NCI-H524 treated with DMSO at 0.1 percent for 48 hours (cell line): Measurements from ENCODE around the gene GON4L.
"Not testable (repeated sequence)": the region's sequence is repeated elsewhere in the genome, so short reads cannot be mapped to it uniquely, and the experiment has no call there.

Experiments
- DNase-seq: peaks from one replicate; lab custom pipeline; 2025; lab: John Stamatoyannopoulos, UW

GON4L gene

DNA sequence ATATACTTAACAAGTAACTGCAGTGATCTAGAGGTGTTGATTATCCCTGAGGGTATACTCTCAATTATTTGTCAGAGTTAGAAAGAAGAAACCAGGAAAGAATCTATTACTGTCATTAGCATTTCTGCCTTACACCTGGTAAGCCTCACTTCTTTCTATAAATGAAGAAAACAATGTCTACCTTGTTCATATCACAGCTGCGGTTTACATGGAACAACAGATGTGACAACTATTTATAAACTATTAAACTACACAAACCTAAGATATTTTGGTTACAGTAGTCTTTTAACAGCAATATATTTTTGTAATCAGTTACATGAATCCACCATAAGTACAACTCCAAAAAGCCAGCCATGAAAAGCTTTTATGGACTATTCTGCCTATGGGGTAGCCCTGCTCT, 40.7 kb downstream of the GON4L start:
- no peak for DNase-seq

DNA sequence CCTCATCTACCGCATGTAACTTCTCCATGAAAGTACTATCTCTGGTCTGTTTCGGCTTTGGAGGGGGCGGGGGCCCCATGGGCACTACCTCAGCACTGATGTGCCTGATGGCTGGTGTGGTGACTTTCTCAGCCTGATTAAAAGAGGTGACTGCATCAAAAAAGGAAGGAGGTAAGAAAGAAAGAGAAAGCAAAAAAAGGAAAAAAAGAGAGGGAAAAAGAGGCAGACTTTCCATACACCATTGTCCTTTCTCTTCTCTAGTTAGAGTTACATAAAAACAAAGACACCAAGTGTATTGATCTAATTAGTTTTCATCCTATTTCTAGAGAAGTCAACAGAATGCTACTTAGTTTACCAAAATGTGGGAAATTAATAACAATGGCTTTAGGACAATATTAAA, 43.3 kb downstream of the GON4L start:
- DNase-seq: no peak

DNA sequence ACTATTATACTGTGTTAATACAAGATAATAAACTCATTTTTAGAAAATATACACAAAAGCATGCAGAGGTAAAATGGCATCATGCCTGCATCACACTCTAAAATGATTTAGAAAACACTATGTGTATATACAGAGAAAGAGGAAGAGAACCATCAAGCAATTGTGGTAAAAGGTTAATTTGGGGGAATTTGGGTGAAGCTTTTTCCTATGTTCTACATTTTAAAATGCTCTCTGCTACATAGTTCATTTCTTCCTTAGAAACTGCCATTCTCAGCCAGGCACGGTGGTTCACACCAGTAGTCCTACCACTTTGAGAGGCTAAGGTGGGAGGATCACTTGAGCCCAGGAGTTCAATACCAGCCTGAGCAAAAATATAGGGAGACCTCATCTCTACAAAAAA, 44.1 kb downstream of the GON4L start:
- no peak for DNase-seq

DNA sequence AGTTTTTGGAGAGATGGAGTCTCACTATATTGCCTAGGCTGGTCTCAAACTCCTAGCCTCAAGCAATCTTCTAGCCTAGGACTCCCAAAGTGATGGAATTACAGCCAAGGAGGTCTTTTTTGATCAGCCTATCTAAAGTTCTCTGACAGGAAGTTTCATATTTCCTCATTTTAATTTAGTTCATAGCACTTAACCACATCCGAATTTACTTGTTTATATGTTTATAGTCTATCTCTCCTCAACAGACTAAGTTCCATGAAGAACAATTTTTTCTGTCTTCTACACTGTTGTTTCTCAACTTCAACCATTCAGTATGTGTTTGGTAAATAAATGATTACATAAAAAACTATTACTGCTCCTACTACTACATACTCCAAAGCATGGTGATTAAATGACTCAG, 47.9 kb downstream of the GON4L start:
- DNase-seq: no peak

DNA sequence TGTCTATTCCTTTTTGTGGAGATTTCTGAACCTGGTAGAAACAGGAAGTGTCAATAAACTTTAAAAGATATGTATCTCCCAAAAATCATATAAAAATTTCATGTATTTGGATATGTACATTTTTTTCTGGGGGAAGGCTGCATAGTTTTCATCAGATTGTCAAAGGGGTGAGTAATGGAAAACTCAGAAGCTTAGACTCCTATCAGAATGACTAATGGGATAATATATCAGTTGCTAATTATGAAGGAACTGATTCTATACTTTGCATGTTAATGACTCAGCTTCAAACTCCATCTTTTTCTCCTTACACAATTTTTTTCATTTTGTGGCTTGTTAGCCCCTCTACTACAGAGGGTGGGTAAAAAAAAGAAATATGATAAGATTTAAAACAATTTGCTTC, 55.9 kb downstream of the GON4L start:
- DNase-seq: no peak

DNA sequence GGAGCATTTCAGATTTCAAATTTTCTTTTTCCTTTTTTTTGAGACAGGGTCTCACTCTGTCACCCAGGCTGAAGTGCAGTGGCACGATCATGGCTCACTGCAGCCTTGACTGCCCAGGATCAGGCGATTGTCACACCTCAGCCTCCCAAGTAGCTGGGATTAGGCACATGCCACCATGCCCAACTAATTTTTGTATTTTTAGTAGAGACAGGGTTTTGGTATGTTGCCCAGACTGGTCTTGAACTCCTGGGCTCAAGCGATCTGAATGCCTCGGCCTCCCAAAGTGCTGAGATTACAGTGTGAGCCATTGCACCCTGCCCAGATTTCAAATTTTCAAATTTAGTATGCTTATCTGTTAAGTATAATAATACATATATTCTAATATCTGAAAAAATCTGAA, 61.4 kb downstream of the GON4L start:
- DNase-seq: not testable (repeated sequence)

DNA sequence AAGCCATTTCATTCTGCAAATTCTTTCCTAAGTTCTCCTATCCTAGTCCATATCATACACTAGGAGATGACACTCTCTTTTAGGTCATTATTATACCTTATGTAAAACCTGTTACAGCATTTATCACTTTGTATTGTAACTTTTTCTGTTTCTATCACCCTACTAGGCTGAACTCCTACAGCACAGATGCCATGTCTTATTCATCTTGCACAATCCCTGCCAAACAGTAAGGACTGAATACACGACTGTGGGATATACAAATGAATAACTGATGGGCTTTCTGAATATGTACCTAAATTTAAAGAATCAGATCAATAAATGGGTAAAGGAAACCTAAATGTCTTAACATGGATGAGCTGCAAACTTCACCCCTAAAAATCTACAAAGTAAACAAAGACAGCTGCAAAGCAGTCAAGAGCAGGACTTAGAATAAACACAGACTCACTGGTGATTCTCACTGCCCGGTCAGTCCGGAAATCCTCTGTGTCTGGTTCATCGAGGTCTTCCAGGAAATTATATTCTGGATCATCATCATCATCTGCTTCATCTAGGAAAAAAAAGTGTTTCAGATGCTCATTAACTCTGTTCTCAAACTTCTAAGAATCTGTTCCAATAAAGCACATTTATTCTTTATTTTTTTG, 62.3 kb downstream of the GON4L start:
- DNase-seq: no peak

DNA sequence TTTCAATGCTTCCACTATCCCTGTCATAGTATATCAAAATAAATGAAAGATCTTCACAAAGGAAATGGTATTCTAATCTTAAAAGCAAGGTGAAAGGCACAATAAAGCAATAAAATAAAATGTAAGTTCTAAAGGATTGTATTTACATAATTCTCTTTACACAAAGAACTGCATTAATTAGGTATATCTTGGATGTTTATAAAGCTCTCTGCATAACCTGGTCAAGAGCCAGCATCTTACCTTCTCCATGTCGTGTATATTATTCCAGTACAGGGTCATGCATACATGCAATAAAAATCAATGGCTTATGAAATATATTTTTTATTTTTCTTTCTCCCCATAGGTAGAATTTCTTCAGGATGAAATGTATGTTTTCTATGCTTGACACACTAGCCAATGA, 63.8 kb downstream of the GON4L start:
- no peak for DNase-seq

DNA sequence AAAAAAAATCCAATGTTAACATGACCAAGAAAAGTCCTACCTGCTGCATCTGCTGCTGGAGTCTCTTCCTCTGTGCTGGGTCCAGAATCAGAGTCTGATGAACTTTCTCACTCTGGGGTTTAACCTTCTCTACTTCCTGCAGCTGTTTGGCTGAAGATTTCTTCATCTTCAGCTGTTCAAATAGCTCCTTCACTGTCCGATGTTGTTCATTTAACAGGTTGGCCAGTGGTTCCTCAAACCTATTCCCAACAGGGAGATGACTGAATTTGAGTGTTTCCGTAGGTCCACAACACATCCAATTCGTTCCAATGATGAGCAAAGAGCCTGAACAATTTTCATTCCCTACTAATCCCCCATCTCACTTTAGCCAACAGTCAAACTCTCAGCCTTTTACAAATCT, 79.4 kb downstream of the GON4L start:
- no peak for DNase-seq

DNA sequence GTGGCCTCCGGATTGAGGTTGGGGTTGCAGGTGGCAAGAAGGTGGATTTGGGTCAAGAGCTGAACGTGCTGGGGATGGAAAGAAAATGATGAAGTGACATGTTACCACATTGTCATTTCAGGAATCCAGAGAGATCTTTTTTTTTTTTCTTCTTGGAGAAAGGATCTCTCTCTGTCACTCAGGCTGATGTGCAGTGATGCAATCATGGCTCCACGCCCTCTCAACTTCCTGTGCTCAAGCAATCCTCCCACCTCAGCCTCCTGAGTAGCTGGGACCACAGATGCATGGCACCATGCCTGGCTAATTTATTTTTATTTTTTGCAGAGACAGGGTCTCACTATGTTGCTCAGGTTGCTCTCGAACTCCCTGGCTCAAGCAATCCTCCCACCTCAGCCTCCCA, 80.6 kb downstream of the GON4L start:
- no peak for DNase-seq

DNA sequence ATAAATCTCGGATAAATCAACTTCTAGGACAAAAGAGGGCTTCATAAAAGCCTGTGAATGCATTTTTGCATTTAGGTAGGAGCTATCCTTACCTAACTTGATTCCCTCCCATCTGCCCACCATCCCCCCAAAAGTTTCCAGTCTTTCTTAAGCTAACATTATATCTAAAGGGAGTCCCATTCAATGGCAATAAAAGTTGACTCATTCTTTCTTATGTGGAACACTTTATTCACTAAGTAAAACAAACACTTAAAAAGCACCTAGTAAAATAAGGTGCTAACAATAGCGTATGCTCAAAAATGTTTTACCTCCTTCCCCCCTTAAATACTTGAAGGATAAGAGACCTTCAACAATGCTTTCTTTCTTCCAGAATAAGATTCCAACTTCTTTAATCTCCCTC, 83.8 kb downstream of the GON4L start:
- no peak for DNase-seq

DNA sequence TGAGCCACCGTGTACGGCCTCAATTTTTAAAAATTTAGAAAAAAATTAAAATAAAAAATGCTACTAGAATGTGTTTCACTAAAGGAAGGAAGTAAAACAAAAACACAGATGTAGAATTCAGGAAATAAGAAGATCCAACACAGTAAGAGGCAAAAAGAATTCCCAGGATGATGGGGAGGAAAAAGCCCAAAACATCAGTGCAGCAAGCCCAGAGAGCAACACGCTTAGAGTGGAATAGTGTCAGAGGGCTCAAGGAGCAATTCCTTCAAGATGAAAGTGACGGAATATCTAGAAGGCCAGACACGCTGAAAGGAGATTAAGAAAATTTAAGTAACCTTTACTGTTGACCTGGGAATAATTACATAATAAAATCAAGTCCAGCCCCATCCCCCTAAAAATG, 87.8 kb downstream of the GON4L start:
- DNase-seq: no peak

DNA sequence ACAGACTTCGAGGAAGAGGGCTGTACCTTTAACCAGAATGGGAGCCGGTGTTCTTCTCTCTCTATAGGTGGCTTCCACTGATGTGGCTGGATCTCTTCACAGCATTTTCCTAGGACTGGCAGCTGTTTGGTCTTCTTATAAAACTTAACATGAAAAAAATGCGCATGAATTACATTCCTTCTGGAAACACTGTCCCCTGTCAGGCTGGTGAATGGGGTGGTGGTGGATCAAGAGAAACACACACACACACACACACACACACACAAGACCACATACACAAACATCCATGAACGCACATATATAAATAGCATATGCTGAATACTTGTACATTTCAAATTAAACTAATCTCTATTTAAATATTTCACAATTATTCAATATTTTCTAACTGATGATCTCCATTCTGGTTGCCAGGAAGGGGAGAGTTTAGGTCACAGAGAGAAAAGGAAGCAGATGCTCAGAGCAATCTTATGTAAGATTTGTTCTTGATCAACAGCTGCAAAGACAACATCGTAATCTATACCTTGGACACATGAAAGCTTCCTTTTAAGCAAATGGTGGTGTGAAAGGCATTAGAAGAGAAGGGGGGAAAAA, 89.5 kb downstream of the GON4L start:
- DNase-seq: not testable (repeated sequence)

DNA sequence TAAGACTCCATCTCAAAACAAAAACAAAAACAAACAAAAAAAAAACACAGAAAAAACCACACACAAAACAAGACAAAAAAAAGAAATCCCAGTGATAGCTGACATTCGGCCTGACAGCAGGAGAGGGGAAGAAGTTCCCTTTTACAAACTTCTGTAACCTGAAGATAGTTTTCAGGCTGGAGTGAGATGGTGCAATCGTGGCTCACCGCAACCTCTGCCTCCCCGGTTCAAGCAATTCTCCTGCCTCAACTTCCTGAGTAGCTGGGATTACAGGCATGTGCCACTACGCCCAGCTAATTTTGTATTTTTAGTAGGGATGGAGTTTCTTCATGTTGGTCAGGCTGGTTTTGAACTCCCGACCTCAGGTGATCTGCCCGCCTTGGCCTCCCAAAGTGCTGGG, 93.0 kb downstream of the GON4L start:
- DNase-seq: not testable (repeated sequence)

DNA sequence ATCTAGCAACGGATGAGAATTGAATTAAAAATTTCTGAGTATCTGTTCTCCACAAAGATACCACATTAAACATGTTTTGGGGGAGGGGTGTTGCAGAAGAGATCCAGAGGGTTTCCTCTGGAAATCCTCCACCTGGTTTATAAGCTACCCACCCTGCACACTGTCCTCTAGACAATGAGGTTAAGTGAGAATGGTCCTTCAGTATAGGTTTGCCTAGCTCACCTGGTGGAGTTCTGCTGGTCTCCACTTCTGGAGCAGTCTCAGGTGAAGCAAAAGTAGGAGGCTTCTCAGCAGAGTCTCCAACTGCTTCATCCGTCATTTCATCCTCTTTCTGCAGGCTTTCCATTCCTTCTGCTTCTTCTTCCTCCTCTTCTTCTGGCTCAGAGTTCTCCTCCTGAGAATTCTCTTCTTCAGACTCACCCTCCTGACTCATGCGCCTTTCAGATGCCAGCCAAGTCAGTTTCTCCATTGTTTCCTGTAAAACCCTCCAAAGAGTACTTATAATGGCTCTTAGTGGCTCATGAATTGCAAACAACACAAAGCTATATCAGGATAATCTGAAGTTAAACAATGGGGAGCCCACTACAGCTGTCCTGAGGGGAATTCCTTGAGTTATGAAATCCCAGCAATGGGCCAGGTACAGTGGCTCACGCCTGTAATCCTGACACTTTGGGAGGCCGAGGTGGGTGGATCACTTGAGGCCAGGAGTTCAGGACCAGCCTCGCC, 93.8 kb downstream of the GON4L start:
- DNase-seq: not testable (repeated sequence)

DNA sequence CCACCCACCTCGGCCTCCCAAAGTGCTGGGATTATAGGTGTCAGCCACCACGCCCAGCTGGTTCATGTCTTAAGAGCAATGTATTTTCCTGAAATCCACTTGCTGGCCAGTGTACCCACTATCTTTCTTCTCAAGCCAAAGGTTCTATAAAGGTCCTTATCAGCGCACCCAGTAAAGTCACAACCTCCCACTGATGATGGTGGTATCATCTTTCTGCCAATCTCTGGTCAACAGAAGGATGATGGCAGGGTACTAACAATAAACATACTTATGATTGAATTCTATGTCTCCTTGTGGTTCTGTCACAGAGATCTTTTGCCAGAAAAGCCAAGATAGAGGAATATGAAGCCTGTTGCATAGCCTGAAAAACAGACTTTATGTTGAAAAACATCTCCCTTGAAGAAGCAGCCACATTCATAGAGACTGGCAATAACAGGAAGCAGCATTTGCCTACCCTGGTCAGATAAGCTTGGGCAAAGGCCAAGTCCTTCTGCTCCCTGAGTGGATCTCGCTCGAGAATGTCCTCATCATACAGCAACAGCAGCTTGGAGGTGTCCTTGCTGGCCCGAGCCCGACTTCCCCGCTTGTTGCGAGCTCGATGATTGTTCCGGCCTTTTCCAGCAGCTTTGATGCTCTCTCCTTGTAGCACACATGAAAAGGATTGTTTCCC, 95.1 kb downstream of the GON4L start:
- DNase-seq: no peak

DNA sequence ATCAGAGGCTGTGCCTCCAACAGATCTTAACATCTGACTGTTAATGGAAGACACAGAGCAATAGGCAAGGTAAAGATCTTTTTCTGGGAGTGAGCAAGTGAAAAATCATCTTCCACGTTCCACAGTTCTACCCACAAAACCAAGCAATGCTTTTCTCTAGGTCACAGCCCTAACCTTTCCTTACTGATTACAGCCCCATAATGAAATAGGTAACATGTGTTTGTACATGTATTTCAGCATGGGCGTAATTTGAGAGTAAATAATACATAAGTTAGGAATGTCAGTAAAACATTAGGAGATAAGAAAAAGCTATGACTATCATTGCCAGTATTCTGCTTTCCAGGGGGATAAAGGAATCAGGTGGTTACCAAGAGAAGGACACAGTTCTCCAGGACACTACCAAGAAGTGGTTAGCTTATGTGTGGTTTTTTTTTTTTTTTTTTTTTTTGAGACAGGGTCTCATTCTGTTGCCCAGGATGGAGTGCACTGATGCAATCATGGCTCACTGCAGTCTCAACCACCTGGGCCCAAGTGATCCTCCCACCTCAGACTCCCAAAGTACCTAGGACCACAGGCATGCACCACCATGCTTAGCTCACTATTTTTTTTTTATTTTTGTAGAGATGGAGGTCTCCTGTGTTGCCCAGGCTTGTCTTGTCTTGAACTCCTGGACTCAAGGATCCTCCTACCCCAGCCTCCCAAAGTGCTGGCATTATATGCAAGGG, 96.1 kb downstream of the GON4L start:
- DNase-seq: no peak

DNA sequence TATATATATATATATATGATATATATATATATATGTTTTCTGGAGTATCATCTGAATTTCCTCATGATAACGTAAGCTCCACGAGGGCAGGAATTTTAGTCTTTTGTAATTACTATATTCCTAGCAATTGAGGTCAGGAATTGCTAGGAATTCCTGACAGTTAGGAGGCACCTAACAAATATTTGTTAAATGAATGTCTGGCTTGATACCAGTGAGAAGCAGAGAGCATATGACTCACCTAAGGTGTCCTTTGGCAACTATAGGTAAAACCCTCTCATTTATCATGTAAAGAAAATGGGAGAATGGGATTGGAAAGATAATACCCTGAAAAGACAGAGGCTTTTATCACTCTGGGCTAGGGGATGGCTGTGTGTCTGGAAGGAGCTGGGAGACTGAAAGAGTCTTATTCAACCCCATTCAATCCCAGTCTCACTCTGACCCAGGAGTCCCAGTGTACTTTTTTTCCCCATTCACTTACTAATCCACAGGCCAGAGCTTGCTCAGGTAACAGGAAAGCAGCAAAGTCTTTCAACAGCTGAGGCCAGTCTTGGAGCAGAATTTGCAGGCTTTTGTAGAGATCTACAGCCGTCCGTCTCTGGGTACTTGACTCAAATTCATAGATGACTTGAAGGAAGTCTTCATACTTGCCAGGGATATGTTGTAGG, 96.9 kb downstream of the GON4L start:
- no peak for DNase-seq

DNA sequence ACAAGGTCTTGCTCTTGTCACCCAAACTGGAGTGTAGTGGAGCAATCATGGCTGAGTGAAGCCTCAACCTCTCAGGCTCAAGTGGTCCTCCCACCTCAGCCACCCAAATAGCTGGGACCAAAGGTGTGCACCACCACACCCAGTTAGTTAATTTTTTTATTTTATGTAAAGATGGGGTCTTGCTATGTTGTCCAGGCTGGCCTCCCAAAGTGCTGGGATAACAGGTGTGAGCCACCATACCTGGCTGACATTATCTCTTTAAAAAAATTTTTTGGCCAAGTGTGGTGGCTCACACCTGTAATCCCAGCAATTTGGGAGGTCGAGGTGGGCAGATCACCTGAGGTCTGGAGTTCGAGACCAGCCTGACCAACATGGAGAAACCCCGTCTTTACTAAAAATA, 98.0 kb downstream of the GON4L start:
- DNase-seq: not testable (repeated sequence)

DNA sequence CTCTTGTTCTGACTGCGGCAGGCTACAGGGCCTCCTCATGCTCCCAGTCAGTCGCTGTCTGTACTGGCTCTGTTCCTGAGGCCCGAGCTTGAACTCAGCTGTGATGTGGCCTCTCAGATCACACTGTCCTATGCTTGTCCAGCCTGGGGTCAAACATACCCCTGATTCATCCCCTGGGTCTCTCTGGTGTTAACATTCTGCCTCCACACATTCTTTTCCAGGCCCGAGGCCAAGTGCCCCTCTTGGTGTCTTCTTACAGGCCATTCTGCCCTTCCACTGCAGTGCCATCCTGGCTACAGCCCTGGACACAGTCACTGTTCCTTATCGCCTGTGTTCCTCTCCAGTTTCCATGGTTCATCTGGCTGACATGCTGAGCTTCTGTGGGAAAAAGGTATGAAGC, 108.9 kb downstream of the GON4L start:
- not testable (repeated sequence) for DNase-seq

DNA sequence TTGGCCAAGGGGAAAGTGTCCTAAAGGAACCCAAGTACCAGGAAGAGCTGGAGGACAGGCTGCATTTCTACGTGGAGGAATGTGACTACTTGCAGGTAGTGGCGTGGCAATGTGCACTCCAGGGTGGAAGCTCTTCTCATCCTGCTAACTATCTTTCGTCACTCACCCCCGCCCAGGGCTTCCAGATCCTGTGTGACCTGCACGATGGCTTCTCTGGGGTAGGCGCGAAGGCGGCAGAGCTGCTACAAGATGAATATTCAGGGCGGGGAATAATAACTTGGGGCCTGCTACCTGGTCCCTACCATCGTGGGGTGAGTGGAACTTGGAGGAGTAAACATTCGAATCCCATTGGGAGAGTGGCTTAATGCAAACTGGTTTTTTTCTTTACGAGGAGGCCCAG, 109.4 kb downstream of the GON4L start:
- DNase-seq: not testable (repeated sequence)
